Fibroblast of pulmonary artery (primary cell): ENCODE measurements around the gene PLXND1.

ENCODE experiments used
- DNase-seq: peaks from one replicate; pipeline ENCODE4 v3.0.0-alpha.2; 2010; ENCODE audit warnings: low read depth
- H3K4me3 ChIP-seq: replicated peaks from 2 replicates; pipeline ENCODE4 v1.5.1; 2011; ENCODE audit warnings: low read depth, mild to moderate bottlenecking, control low read depth, low read length, moderate library complexity
- TF ChIP-seq, protein P1 (sequence below): IDR thresholded peaks from 2 replicates; pipeline ENCODE4 v1.5.1; 2011; ENCODE audit warnings: mild to moderate bottlenecking, control low read depth, low read length, inconsistent platforms; ENCODE audit errors: missing control alignments

The PLXND1 gene

DNA sequence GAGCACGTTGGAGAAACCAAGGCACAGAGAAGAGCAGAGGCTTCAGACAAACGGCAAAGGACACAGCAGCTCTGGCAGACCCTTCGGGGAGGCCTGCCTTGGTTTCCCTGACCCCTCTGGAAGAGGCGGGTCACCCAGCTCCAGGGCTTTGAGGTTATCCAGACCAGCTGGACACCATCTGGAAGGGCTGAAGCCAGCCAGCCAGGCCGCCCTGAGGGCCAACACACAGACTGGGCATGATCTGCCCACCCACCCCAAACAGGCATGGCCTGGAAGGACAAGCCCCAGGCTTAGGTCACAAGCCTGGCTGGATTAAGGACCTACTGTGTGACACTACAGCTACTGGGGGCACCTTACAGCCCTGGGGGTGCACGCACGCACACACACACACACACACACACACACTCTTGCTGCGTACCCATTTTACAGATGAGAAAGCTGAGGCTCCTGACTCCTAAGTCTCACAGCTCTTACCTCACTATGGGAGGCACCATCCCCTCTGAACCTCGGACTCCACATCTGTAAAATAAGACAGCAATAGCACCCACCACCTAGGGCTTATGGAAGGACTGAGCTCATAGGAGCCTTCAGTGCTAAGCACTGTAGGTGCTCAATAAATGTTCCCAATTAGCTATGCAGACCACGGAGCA is 10.8 kb downstream of the PLXND1 start:
- no peak for DNase-seq
- TF ChIP-seq, protein P1, sequence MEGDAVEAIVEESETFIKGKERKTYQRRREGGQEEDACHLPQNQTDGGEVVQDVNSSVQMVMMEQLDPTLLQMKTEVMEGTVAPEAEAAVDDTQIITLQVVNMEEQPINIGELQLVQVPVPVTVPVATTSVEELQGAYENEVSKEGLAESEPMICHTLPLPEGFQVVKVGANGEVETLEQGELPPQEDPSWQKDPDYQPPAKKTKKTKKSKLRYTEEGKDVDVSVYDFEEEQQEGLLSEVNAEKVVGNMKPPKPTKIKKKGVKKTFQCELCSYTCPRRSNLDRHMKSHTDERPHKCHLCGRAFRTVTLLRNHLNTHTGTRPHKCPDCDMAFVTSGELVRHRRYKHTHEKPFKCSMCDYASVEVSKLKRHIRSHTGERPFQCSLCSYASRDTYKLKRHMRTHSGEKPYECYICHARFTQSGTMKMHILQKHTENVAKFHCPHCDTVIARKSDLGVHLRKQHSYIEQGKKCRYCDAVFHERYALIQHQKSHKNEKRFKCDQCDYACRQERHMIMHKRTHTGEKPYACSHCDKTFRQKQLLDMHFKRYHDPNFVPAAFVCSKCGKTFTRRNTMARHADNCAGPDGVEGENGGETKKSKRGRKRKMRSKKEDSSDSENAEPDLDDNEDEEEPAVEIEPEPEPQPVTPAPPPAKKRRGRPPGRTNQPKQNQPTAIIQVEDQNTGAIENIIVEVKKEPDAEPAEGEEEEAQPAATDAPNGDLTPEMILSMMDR = no peak
- H3K4me3 ChIP-seq = peak overlapping the region; percentile 13

DNA sequence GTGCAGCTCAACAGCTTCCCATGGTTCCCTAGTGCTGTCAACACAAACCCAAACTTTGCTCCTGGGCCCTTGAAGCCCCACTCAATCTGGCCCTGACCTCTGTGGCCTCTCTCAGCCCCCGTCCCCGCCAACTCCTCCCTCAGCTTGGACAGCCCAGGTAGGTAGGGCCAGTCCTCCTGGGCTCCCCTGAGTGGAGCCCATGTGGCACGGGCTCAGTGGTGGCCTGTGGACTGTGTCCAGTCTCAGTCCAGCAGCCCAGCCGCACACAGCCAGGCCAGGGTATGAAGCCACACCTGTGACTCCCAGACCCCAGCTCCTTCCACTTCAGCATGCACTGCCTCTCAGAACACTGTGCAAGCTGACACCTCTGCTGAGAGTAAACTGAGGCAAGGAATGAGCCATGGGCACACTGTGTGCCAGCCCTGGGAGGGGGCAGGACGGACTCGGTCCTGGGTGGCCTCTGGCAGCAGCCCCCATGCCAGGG is 11.5 kb downstream of the PLXND1 start:
- H3K4me3 ChIP-seq = no peak overlapping the region
- no peak for DNase-seq
- TF ChIP-seq, protein P1 = no peak

DNA sequence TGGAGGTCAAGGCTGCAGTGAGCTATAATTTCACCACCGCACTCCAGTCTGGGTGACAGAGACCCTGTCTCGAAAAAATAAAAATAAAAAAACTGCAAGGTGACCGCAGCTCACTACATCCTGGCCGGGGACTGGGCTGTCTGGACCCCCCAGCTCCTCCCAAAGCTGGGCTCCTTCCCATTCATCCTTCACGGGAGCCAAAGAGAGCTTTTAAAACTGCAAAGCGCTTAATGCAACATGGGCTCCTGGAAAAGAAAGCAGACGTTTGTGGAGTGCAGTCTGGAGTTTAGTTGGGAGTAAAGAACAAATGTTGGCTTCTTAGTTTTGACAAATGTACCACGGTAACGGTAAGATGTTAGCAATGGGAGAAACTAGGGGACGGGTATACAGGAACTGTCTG is 12.1 kb downstream of the PLXND1 start:
- DNase-seq = no peak
- H3K4me3 ChIP-seq = no peak overlapping the region
- TF ChIP-seq, protein P1 = no peak

DNA sequence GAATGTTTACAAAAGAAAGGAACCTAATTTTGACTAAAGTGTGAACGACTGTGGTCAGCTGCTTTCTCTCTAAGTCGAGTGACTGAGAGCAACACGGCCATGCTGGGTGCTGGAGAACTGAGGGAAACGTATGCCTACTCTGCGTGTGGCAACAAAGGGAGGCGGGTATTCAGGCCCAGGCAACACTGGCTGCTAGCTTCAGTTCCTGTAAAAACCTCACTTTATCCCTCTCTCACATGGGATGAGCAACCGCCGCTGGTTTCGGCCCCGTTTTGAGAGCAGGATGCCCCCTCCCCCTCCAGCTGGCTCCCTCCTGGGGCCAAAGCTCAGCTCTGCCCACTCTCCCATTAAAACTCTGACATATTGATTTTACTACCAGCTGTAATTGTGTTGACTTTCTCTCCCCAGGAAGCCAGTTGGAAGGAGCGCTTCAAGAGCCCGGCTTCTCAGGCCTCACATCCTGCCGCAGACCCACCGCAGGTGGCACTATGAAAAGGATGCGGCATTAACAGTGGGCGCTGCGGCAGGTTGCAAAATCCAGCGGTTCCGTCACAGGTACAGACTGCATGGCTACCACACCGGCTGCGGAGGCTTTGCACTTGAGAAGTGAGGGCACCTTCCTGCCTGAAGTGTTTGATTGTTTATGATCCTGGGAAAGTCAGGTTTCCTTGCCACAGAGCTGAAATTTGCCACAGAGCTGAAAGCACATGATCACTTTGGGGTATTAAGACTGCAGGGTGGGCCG is 12.7 kb downstream of the PLXND1 start:
- TF ChIP-seq, protein P1 = no peak
- DNase-seq = no peak
- H3K4me3 ChIP-seq = no peak overlapping the region

DNA sequence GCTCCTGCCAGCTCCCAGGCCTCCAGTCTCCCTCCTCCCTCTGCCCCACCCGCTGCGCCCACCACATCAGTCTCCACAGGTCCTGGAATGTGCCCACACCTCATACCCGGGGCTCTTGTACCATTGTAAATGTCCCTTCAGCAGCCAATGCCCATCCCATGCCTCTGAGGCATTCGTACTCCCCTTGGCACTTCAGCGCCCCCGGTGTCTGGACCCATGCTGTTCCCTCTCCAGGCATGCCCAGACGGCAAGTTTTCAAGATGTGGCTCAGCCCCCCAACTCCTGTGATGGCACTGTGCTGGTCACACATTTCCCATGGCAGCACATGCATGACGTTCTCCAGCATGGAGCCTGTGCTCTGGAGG is 13.3 kb downstream of the PLXND1 start:
- DNase-seq = no peak
- H3K4me3 ChIP-seq = no peak overlapping the region

DNA sequence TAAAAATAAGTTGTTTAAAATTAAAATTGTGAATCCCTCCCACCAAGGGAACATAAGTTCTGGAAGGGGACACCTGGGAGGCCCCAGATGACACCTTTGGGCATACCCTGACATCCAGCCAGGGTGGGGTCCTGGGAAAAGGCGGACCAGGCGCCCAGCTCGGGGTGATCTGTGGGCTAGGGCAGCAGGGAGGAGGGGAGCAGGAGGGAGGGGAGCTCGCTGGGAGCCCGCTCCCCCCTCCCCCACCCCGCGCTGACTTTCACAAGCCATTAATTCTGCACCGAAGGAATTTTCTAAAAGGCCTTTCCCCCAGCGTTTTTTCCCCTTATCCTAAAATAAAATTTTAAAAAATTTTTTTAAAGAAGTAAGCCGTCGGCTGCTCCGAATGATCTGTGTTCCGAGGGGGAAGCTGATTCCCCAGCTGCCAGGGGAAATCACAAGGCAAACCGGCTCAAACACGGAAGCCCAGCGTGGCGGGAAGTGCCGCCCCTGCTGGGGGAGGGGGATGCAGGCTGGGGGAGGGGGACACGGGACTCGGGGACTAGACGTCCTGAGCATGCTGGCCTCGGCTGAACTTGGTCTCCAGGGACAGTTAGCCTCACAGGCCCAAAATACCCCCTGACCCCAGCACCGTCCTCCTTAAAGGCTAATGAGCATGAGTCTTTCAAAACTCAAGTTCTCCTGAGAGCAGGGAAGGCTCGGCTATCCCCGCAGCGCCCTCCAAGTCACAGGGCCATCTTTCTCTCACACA is 13.9 kb downstream of the PLXND1 start:
- no peak overlapping the region for H3K4me3 ChIP-seq
- TF ChIP-seq, protein P1 = no peak
- no peak for DNase-seq

More for the DNA sequence above, 13.3 kb downstream of the PLXND1 start:
- TF ChIP-seq, protein P1 = no peak
